HepG2 (cell line): ENCODE measurements around the gene KMT2D. TPM values are rescaled to one million over a fixed set of nuclear protein-coding genes. Genes with fewer than 3 reads are reported as not detected.
A peak's percentile ranks its signal among the peaks of the same experiment; 100 is the strongest.

ENCODE experiments used
- ATAC-seq: fragments of 200-7000 bp; cut with Tn5 transposase; 3 replicates; pipeline ENCODE4 v1.9.1; 2020; ENCODE audit warnings: mild to moderate bottlenecking, moderate library complexity
- BruUV-seq: library from RNA; stranded (reverse); fragments of 400-500 nt; replicated peaks from 2 replicates; lab custom pipeline; 2021; lab: Mats Ljungman, UMichigan
- CTCF ChIA-PET: fragments of 300-600 bp; formaldehyde crosslinking; extraction: SDS; loops from one replicate; lab custom pipeline; 2021; ENCODE audit warnings: low total read pairs, inconsistent platforms, low intra/inter-chr PET ratio; lab: Yijun Ruan, JAX
- POLR2A ChIA-PET: fragments of 350-600 bp; sonication (Branson Sonifier 250); formaldehyde crosslinking; loops from one replicate; lab custom pipeline; 2020; ENCODE audit warnings: antibody characterized with exemption, inconsistent platforms; lab: Yijun Ruan, JAX
- DNase-seq: peaks from one replicate; pipeline ENCODE4 v3.0.0-alpha.2; 2015; ENCODE audit warnings: low spot score
- FAIRE-seq: peaks from 3 replicates; lab custom pipeline; 2011; peaks lifted over from hg19 to GRCh38; lab: Jason Lieb, UNC
- H2AFZ ChIP-seq: one replicate; pipeline ENCODE4 v1.6.1; 2011; ENCODE audit warnings: low read length, inconsistent platforms
- H3K27ac ChIP-seq: fragments of 300-600 bp; 3 replicates; pipeline ENCODE4 v1.8.0; 2011; ENCODE audit warnings: mixed run types, mild to moderate bottlenecking, mixed read lengths, low read length, inconsistent platforms; ENCODE audit not compliant: insufficient read depth; ENCODE audit errors: extremely low read length
- H3K27me3 ChIP-seq, 2 experiments: fragments of 200-600 bp in 1 of 2; 2 replicates in 1 of 2; 3 replicates in 1 of 2; pipeline versions ENCODE4 v1.6.0 to v1.8.0; 2011; ENCODE audit warnings: low read length in 2 of 2, mild to moderate bottlenecking in 2 of 2, moderate library complexity in 2 of 2, inconsistent platforms in 1 of 2; ENCODE audit not compliant: insufficient read depth in 2 of 2, control insufficient read depth in 1 of 2
- H3K36me3 ChIP-seq, 2 experiments: fragments of 200-600 bp in 1 of 2; replicated peaks in 1 of 2; 2 replicates in 1 of 2; 3 replicates in 1 of 2; pipeline versions ENCODE4 v1.5.1 to v1.8.0; 2011; ENCODE audit warnings: low read length in 2 of 2, inconsistent platforms in 1 of 2; ENCODE audit not compliant: insufficient read depth in 2 of 2, control insufficient read depth in 1 of 2
- H3K4me1 ChIP-seq: 2 replicates; pipeline ENCODE4 v1.5.1; 2012; ENCODE audit warnings: low read length, inconsistent platforms; ENCODE audit not compliant: insufficient read depth
- H3K4me2 ChIP-seq: 2 replicates; pipeline ENCODE4 v1.6.0; 2011; ENCODE audit warnings: low read depth, low read length, inconsistent platforms
- H3K4me3 ChIP-seq, 3 experiments: fragments of 200-600 bp in 1 of 3; sonication (generic), shearing (Covaris generic) in 1 of 3; replicated peaks in 1 of 3; 2 replicates each; pipeline ENCODE4 v1.5.1; 2011 to 2016; ENCODE audit warnings: low read length in 3 of 3, inconsistent platforms in 2 of 3, low read depth in 2 of 3, mild to moderate bottlenecking in 2 of 3, control low read depth in 1 of 3, mixed read lengths in 1 of 3; ENCODE audit not compliant: insufficient read depth in 1 of 3
- H3K79me2 ChIP-seq: one replicate; pipeline ENCODE4 v1.6.1; 2011; ENCODE audit warnings: low read length, inconsistent platforms; ENCODE audit not compliant: insufficient read depth
- H3K9ac ChIP-seq: 2 replicates; pipeline ENCODE4 v1.6.0; 2011; ENCODE audit warnings: mild to moderate bottlenecking, low read depth, low read length, inconsistent platforms; ENCODE audit not compliant: insufficient read depth
- H3K9me3 ChIP-seq: 2 replicates; pipeline ENCODE4 v1.5.1; 2012; ENCODE audit warnings: mild to moderate bottlenecking, low read length
- H4K20me1 ChIP-seq: 2 replicates; pipeline ENCODE4 v1.6.0; 2011; ENCODE audit warnings: inconsistent platforms, mild to moderate bottlenecking, low read length, moderate library complexity; ENCODE audit not compliant: insufficient read depth
- AGO2 ChIP-seq: fragments of 200-400 bp; formaldehyde crosslinking; optimal IDR thresholded peaks from 2 replicates; pipeline ENCODE3; 2017; ENCODE audit warnings: mild to moderate bottlenecking, low read depth, low read length, moderate library complexity
- CREM ChIP-seq, 2 experiments: sonication (generic) in 1 of 2; formaldehyde crosslinking in 1 of 2; IDR thresholded peaks; 2 replicates each; pipeline versions ENCODE4 v1.4.0 to v1.6.1; 2016 to 2020; ENCODE audit warnings: antibody characterized with exemption in 1 of 2, mild to moderate bottlenecking in 1 of 2, missing genetic modification reagents in 1 of 2
- MAFF ChIP-seq: IDR thresholded peaks from 2 replicates; pipeline ENCODE4 v1.6.1; 2011; ENCODE audit warnings: low read depth, low read length, improper control_type of control experiment
- RBM22 ChIP-seq: fragments of 200-400 bp; formaldehyde crosslinking; optimal IDR thresholded peaks from 2 replicates; pipeline ENCODE3; 2017; ENCODE audit warnings: mild to moderate bottlenecking, low read length, moderate library complexity
- ZBTB20 ChIP-seq: sonication (generic); formaldehyde crosslinking; IDR thresholded peaks from 2 replicates; pipeline ENCODE4 v1.8.1; 2023; ENCODE audit warnings: missing genetic modification reagents, low read depth, mild to moderate bottlenecking, borderline replicate concordance
- WGBS: methylation state at CpG from one replicate; pipeline ENCODE4 v1.1.6; 2017; ENCODE audit warnings: low lambda C conversion rate; 5-methylcytosine and 5-hydroxymethylcytosine counted together
- in situ Hi-C: cut with HindIII; loops from 2 replicates; pipeline ENCODE4 v1.10.0; 2017; ENCODE audit warnings: low pct_unique_long_range_greater_than_20kb; ENCODE audit not compliant: extremely low pct_ligation_motif_present
- intact Hi-C: fragments of 100-400 bp; cut with micrococcal nuclease; formaldehyde crosslinking; loops from one replicate; pipeline ENCODE4 v1.10.0; 2022; ENCODE audit not compliant: unreplicated experiment
- polyA plus RNA-seq, 8 experiments: library from polyadenylated mRNA; depleted of rRNA in 3 of 8; stranded (reverse) in 7 of 8; unstranded in 1 of 8; fragments of >200 nt; fragmentation: Illumina TruSeq in 4 of 8; extraction: Trizol in 4 of 8; gene quantifications; 2 replicates each; pipeline versions ENCODE4 v1.2.1 to v1.2.3, GENCODE V29; 2011 to 2016; ENCODE audit warnings: low read depth in 4 of 8, missing spikeins in 1 of 8, mixed read lengths in 1 of 8; ENCODE audit not compliant: insufficient read depth in 1 of 8
- total RNA-seq, 5 experiments: library from RNA; depleted of rRNA; stranded (reverse); fragments of >200 nt; fragmentation: Illumina TruSeq; extraction: Trizol; gene quantifications; 2 replicates each; pipeline ENCODE4 v1.2.3, GENCODE V29; 2016; ENCODE audit warnings: low read depth in 1 of 5
- TF ChIP-seq, protein P1 (sequence below): sonication (generic); formaldehyde crosslinking; IDR thresholded peaks from 2 replicates; pipeline ENCODE4 v1.4.0; 2020; ENCODE audit warnings: missing genetic modification reagents
- TF ChIP-seq, protein P2 (sequence below): sonication (generic); formaldehyde crosslinking; IDR thresholded peaks from 2 replicates; pipeline ENCODE4 v1.4.0; 2020; ENCODE audit warnings: missing genetic modification reagents

Gene KMT2D
- total and polyA plus RNA-seq, 2 of the 13 experiments (the other 11 are each of a cell fraction or from before 2014, with no cell fraction given), result 8.1 to 10.4 TPM

DNA sequence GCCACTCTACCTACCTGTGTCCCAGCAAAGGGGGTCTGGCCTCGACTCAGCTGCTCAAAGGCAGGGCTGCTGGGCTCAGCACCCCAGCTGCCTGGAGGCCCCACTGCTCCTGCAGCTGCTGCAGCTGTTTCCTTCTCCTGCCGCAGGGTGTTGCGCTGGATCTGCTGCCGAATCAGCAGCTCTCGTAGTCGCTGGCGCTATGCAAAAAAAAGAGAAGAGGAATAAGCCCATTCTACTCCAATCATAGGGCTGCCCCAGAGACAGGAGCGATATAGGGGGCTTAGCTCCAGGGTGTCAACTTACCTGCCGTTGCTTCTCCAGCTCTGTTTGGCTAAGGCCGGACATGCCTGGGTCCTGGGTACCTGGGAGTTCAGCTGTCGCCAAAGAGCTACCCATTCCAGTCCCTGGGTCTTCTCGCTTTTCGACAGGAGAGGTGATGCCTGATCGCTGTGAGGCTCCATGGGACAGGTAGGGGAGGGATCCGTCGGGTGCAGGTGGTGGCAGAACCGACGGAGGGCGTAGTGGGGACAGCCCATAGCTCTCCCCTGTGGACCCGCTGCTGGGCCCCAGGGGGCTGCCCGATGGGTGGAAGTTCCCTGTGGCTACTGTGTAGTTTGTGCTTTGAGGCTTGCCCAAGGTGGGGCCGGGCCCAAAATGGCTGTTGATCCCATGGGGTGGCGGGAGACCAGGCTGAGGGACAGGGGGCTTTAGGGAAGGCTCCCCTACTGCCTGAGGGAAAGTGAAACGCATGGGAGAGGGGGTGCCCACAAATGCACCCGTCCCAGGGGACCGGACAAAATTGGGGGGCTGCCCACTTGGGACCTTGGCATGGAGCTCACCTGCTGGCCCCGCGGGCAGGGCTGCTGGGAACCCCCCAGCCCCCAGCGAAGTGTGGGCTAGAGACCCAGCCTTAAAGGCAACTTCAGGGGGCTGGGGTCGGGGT, 20.9 kb downstream of the KMT2D start:
- in situ Hi-C loops (no loop called here), intact Hi-C loops (no loop called here)
- Histone ChIP-seq H3K79me2 (no peaks in the 10 kb centered on the region), H3K9me3 (no peaks in the 10 kb centered on the region), H3K27ac (no peak overlapping the region), H3K36me3 (peaks cover 51 to 92% of the 10 kb centered on the region in 2 experiments), H2AFZ (no peak overlapping the region), H3K4me1 (no peaks in the 10 kb centered on the region), H4K20me1 (0 out of 2 replicates have a peak, but pooled peaks cover under 1% of the 10 kb centered on the region), H3K4me3 (no peak overlapping the region), H3K9ac (no peak overlapping the region), H3K4me2 (no peak overlapping the region), H3K27me3 (no peaks in the 10 kb centered on the region)
- BruUV-seq, result no TSS peak
- POLR2A ChIA-PET, result interaction anchor here (1.2 to 2.1 kb wide), 2 partner anchors 9 to 20 kb away, joined by 3 to 5 read pairs; no protein-coding TSS in a partner anchor
- WGBS, result 96% methylated on average over 18 of the region's 30 CpGs
- no peak for ATAC-seq
- CTCF ChIA-PET, result no interaction called here
- no peak for DNase-seq
- TF ChIP-seq AGO2, result peak; percentile 82
- TF ChIP-seq, protein P1, sequence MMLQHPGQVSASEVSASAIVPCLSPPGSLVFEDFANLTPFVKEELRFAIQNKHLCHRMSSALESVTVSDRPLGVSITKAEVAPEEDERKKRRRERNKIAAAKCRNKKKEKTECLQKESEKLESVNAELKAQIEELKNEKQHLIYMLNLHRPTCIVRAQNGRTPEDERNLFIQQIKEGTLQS (CRISPR knock-in tag), result no peak
- TF ChIP-seq RBM22, result peak; percentile 88
- TF ChIP-seq ZBTB20 (CRISPR knock-in tag), result no peak
- no peak for FAIRE-seq

DNA sequence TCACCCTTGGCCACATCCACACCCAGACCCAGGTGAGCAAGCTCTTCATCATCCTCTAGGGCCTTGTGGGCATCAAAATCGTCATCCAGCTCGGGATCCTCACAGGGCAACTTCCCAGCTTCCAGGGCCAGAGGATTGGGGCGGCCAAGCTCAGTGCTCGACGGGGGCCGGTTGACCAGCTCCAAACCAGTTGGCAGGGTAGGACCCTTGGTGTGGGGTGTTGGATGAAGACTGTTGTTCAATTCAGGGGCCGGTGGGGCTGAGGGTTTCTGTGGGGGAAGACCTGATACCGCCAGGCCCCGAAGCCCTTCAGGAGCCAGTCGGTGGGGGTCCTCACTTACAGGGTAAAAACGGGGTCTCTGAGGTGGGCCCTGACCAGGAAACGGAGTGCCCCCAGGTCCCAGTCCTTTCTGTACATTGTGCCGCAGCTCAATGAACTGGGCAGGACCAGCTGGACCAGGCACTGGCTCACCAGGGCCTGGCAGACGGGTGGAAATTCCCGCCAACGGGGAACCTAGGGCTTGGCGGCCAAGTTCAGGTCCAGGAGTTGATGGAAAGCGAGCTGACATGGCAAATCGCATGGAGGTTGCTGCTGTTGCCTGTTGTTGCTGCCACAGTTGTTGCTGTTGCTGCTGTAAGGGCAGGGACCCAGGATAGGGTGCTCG, 22.2 kb downstream of the KMT2D start:
- Histone ChIP-seq H3K27ac (no peak overlapping the region), H3K9me3 (no peaks in the 10 kb centered on the region), H4K20me1 (no peaks in the 10 kb centered on the region), H3K36me3 (peaks cover 55 to 92% of the 10 kb centered on the region in 2 experiments; a peak in 4 of 5 replicates), H2AFZ (no peak overlapping the region), H3K4me1 (no peaks in the 10 kb centered on the region), H3K9ac (no peak overlapping the region), H3K79me2 (no peaks in the 10 kb centered on the region), H3K4me3 (no peak overlapping the region), H3K27me3 (no peaks in the 10 kb centered on the region), H3K4me2 (no peak overlapping the region)
- no TSS peak for BruUV-seq
- TF ChIP-seq MAFF (0 out of 2 replicates have a peak, but pooled peaks have one; percentile 3), CREM (IDR thresholded peaks at IDR 0.05) (no peak), CREM (CRISPR knock-in tag; IDR thresholded peaks at IDR 0.05) (no peak)
- TF ChIP-seq, protein P2, sequence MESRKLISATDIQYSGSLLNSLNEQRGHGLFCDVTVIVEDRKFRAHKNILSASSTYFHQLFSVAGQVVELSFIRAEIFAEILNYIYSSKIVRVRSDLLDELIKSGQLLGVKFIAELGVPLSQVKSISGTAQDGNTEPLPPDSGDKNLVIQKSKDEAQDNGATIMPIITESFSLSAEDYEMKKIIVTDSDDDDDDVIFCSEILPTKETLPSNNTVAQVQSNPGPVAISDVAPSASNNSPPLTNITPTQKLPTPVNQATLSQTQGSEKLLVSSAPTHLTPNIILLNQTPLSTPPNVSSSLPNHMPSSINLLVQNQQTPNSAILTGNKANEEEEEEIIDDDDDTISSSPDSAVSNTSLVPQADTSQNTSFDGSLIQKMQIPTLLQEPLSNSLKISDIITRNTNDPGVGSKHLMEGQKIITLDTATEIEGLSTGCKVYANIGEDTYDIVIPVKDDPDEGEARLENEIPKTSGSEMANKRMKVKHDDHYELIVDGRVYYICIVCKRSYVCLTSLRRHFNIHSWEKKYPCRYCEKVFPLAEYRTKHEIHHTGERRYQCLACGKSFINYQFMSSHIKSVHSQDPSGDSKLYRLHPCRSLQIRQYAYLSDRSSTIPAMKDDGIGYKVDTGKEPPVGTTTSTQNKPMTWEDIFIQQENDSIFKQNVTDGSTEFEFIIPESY, result 0 out of 2 replicates have a peak, but pooled peaks have one; percentile 17
- no peak for FAIRE-seq
- ChIA-PET CTCF (no interaction called here), POLR2A (interaction anchor here (0.5 to 2.1 kb wide), 4 partner anchors 8 to 20 kb away, joined by 3 to 5 read pairs (median 3); no protein-coding TSS in a partner anchor)
- WGBS, result 98% methylated on average over 12 of the region's 20 CpGs
- in situ Hi-C loops (no loop called here), intact Hi-C loops (no loop called here)
- ATAC-seq, result no peak
- DNase-seq, result no peak
